K562 (cell line): ENCODE measurements around the gene NECTIN4. TPM values are rescaled to one million over a fixed set of nuclear protein-coding genes. Genes with fewer than 3 reads are reported as not detected.

Experiments used
- CBX5 ChIP-seq: IDR thresholded peaks from 2 replicates; pipeline ENCODE4 v1.6.1; 2014; ENCODE audit warnings: low read depth, borderline replicate concordance
- EGR1 ChIP-seq: fragments of 450-650 bp; conservative IDR thresholded peaks from 2 replicates; pipeline ENCODE4 v1.6.1; 2017; ENCODE audit warnings: mild to moderate bottlenecking
- EZH2 ChIP-seq: IDR thresholded peaks from 2 replicates; pipeline ENCODE4 v1.6.1; 2012; ENCODE audit warnings: low read depth, mild to moderate bottlenecking, inconsistent platforms, low read length, borderline replicate concordance
- FOXK1 ChIP-seq: sonication (generic); formaldehyde crosslinking; IDR thresholded peaks from 2 replicates; pipeline ENCODE4 v1.8.0; 2022; ENCODE audit warnings: missing genetic modification reagents, mild to moderate bottlenecking, borderline replicate concordance
- HNRNPUL1 ChIP-seq: fragments of 200-400 bp; formaldehyde crosslinking; IDR thresholded peaks from 2 replicates; pipeline ENCODE4 v1.6.1; 2017; ENCODE audit warnings: low read length
- MIER1 ChIP-seq: fragments of 450-650 bp; IDR thresholded peaks from 2 replicates; pipeline ENCODE4 v1.6.1; 2016; ENCODE audit warnings: antibody characterized with exemption, mild to moderate bottlenecking, low read depth
- NFIC ChIP-seq: fragments of 450-650 bp; IDR thresholded peaks from 2 replicates; pipeline ENCODE4 v1.6.1; 2017; ENCODE audit warnings: mild to moderate bottlenecking, inconsistent platforms
- NR2C2 ChIP-seq, 2 experiments: fragments of 200-800 bp in 1 of 2; sonication (Bioruptor generic) in 1 of 2; sonication (generic) in 1 of 2; formaldehyde crosslinking in 1 of 2; IDR thresholded peaks; 2 replicates each; pipeline versions ENCODE4 v1.6.1 to v1.8.0; 2016 to 2022; ENCODE audit warnings: mild to moderate bottlenecking in 1 of 2, missing compliant biosample characterization in 1 of 2, missing genetic modification characterization in 1 of 2, missing genetic modification reagents in 1 of 2
- POLR2A ChIP-seq: fragments of 450-650 bp; conservative IDR thresholded peaks from 2 replicates; pipeline ENCODE4 v1.6.1; 2016
- RNF2 ChIP-seq: sonication (generic); IDR thresholded peaks from 2 replicates; pipeline ENCODE4 v1.6.1; 2016
- SRSF3 ChIP-seq: fragments of 200-400 bp; formaldehyde crosslinking; IDR thresholded peaks from 2 replicates; pipeline ENCODE4 v1.6.1; 2016; ENCODE audit warnings: mild to moderate bottlenecking, low read length, moderate library complexity; ENCODE audit not compliant: insufficient read depth
- TBL1XR1 ChIP-seq, 2 experiments: IDR thresholded peaks; 2 replicates each; pipeline ENCODE4 v1.6.1; 2012; ENCODE audit warnings: improper control_type of control experiment in 2 of 2, low read length in 2 of 2, mild to moderate bottlenecking in 1 of 2
- ZNF282 ChIP-seq: sonication (generic); formaldehyde crosslinking; IDR thresholded peaks from 2 replicates; pipeline ENCODE4 v1.8.1; 2023; ENCODE audit warnings: missing genetic modification reagents
- polyA plus RNA-seq, 8 experiments: library from polyadenylated mRNA; depleted of rRNA in 4 of 8; stranded (reverse) in 5 of 8; unstranded in 3 of 8; fragments of >200 nt; fragmentation: Nextera tagmentation in 2 of 8; fragmentation: Illumina TruSeq in 1 of 8; extraction: Ambion mirVana in 2 of 8; extraction: Trizol in 1 of 8; gene quantifications; 2 replicates each; pipeline versions ENCODE4 v1.2.1 to v1.2.3, GENCODE V29; 2011 to 2014; ENCODE audit warnings: inconsistent platforms in 1 of 8, missing spikeins in 1 of 8
- total RNA-seq, 7 experiments: library from RNA; depleted of rRNA in 6 of 7; stranded (reverse); fragments of >200 nt in 6 of 7; fragmentation: Illumina TruSeq in 2 of 7; extraction: Trizol in 2 of 7; gene quantifications; 2 replicates each; pipeline versions ENCODE4 v1.2.1 to v1.2.3, GENCODE V29; 2011 to 2021; ENCODE audit warnings: low replicate concordance in 1 of 7
- TF ChIP-seq, protein P1 (sequence below): fragments of 250-450 bp; sonication (Bioruptor Pico); IDR thresholded peaks from 2 replicates; pipeline ENCODE4 v1.9.0; 2021; ENCODE audit warnings: mild to moderate bottlenecking, inconsistent platforms
- TF ChIP-seq, protein P2 (sequence below): fragments of 450-650 bp; formaldehyde crosslinking; IDR thresholded peaks from 2 replicates; pipeline ENCODE4 v1.4.0; 2022; ENCODE audit warnings: mild to moderate bottlenecking, moderate library complexity
- TF ChIP-seq, protein P3 (sequence below), 2 experiments: fragments of 450-650 bp; formaldehyde crosslinking in 1 of 2; IDR thresholded peaks; 2 replicates each; pipeline versions ENCODE4 v1.4.0 to v1.6.1; 2014 to 2020; ENCODE audit warnings: mild to moderate bottlenecking in 2 of 2, borderline replicate concordance in 1 of 2, low read depth in 1 of 2

Gene NECTIN4
- total and polyA plus RNA-seq, 9 of the 15 experiments (the other 6 are each of a cell fraction or from before 2014, with no cell fraction given), result 0.01 to 0.09 TPM; not detected in 7

DNA sequence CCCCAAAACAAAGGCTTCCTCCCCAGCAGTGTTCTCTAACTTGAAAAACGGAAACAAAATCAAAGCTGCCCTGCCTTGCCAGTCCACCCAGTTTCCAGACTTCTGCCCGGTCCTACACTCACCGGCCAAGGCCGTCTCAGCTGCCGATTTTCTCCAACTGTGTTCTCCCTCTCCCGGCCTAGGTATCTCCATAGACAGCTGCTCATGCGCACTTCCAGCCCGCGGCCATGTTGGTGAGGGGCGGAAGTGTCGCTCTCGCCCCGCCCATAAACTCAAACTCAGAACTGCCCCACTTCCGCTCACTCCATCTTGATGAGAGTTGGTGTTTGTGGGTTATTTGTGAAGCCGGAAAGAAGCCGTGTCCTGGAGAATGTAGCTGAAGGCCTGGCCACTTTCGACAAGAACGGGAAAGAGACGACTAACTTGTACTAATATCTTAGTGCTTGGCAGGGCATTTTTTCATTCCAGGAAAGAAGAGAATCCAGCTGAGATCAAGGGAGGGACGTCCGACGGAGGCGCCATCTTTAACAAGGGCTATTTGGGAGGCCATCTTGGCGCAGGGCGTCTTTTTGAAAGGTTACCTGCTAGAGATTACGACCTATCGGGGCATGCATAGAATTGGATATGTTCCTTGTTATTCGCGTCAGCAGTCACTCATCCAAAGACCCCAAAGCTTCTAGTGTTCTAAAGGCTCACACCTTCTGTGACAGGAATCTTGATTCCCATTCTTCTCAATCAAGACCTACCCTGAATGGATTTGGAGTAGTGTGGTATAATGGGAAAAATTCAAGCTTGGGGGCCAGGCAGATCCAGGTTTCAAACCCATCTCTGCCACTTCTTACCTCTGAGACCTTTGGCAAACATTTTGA is 43.4 kb downstream of the NECTIN4 start, which contains the start of gene USF1 (continued):
- TF ChIP-seq, protein P1, sequence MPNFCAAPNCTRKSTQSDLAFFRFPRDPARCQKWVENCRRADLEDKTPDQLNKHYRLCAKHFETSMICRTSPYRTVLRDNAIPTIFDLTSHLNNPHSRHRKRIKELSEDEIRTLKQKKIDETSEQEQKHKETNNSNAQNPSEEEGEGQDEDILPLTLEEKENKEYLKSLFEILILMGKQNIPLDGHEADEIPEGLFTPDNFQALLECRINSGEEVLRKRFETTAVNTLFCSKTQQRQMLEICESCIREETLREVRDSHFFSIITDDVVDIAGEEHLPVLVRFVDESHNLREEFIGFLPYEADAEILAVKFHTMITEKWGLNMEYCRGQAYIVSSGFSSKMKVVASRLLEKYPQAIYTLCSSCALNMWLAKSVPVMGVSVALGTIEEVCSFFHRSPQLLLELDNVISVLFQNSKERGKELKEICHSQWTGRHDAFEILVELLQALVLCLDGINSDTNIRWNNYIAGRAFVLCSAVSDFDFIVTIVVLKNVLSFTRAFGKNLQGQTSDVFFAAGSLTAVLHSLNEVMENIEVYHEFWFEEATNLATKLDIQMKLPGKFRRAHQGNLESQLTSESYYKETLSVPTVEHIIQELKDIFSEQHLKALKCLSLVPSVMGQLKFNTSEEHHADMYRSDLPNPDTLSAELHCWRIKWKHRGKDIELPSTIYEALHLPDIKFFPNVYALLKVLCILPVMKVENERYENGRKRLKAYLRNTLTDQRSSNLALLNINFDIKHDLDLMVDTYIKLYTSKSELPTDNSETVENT, result no peak
- TF ChIP-seq TBL1XR1 (IDR thresholded peaks at IDR 0.05; ENCODE audit: low read length in 2 of 2) (no peak), RNF2 (no peak; the same call in 1 of the 2 replicates), POLR2A (peak; percentile 93), EZH2 (no peak), HNRNPUL1 (no peak), ZNF282 (CRISPR knock-in tag) (no peak), MIER1 (no peak), EGR1 (no peak), NR2C2 (CRISPR knock-in tag; IDR thresholded peaks at IDR 0.05) (no peak), NR2C2 (tag; IDR thresholded peaks at IDR 0.05) (peak; percentile 79; the same call in 1 of the 2 replicates), CBX5 (no peak), SRSF3 (no peak), FOXK1 (CRISPR knock-in tag) (0 out of 2 replicates have a peak, but pooled peaks have one; percentile 42), NFIC (0 out of 2 replicates have a peak, but pooled peaks have one; percentile 12)
- TF ChIP-seq, protein P2, sequence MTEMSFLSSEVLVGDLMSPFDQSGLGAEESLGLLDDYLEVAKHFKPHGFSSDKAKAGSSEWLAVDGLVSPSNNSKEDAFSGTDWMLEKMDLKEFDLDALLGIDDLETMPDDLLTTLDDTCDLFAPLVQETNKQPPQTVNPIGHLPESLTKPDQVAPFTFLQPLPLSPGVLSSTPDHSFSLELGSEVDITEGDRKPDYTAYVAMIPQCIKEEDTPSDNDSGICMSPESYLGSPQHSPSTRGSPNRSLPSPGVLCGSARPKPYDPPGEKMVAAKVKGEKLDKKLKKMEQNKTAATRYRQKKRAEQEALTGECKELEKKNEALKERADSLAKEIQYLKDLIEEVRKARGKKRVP (CRISPR knock-in tag), result no peak
- TF ChIP-seq, protein P3, sequence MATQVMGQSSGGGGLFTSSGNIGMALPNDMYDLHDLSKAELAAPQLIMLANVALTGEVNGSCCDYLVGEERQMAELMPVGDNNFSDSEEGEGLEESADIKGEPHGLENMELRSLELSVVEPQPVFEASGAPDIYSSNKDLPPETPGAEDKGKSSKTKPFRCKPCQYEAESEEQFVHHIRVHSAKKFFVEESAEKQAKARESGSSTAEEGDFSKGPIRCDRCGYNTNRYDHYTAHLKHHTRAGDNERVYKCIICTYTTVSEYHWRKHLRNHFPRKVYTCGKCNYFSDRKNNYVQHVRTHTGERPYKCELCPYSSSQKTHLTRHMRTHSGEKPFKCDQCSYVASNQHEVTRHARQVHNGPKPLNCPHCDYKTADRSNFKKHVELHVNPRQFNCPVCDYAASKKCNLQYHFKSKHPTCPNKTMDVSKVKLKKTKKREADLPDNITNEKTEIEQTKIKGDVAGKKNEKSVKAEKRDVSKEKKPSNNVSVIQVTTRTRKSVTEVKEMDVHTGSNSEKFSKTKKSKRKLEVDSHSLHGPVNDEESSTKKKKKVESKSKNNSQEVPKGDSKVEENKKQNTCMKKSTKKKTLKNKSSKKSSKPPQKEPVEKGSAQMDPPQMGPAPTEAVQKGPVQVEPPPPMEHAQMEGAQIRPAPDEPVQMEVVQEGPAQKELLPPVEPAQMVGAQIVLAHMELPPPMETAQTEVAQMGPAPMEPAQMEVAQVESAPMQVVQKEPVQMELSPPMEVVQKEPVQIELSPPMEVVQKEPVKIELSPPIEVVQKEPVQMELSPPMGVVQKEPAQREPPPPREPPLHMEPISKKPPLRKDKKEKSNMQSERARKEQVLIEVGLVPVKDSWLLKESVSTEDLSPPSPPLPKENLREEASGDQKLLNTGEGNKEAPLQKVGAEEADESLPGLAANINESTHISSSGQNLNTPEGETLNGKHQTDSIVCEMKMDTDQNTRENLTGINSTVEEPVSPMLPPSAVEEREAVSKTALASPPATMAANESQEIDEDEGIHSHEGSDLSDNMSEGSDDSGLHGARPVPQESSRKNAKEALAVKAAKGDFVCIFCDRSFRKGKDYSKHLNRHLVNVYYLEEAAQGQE (IDR thresholded peaks at IDR 0.05; ENCODE audit: borderline replicate concordance), result 0 out of 2 replicates have a peak, but pooled peaks have one; percentile 2
- TF ChIP-seq, protein P3 (CRISPR knock-in tag; IDR thresholded peaks at IDR 0.05; ENCODE audit: low read depth), result no peak
